CD4-positive, alpha-beta T cell treated with Interleukin-15 for 1 hour (primary cell): ENCODE measurements around the gene CCDC183.
"Not testable (repeated sequence)": the region's sequence is repeated elsewhere in the genome, so short reads cannot be mapped to it uniquely, and the experiment has no call there.

Experiments
- DNase-seq: peaks from one replicate; pipeline ENCODE4 v3.0.0-alpha.2; 2020

CCDC183 gene

DNA sequence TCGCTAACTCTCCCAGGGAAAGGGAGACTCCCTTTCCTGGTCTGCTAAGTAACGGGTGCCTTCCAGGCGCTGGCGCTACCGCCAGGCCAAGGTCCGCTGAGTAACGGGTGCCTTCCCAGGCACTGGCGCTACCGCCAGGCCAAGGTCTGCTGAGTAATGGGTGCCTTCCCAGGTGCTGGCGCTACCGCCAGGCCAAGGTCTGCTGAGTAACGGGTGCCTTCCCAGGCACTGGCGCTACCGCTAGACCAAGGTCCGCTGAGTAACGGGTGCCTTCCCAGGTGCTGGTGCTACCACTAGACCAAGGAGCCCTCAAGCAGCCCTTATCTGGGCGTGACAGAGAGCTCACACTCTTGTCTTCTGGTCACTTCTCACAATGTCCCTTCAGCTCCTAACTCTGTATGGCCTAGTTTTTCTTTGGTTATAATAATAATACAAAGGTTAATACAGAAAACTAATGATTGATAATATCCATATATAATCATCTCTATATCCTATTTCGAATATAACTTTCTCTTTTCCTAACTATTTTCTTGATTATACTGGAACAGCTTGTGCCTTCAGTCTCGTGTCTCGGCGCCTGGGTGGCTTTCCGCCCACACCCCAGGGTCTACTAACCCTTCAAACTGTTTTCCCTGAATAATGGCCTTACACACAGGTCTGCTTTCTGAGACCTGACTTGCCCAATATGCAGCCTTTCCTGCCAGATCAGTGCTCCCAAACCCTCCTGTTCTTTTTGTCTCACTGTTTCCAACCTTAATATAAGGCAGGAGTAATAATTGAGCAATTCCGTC is 10.4 kb upstream of the CCDC183 start:
- DNase-seq, result not testable (repeated sequence)

DNA sequence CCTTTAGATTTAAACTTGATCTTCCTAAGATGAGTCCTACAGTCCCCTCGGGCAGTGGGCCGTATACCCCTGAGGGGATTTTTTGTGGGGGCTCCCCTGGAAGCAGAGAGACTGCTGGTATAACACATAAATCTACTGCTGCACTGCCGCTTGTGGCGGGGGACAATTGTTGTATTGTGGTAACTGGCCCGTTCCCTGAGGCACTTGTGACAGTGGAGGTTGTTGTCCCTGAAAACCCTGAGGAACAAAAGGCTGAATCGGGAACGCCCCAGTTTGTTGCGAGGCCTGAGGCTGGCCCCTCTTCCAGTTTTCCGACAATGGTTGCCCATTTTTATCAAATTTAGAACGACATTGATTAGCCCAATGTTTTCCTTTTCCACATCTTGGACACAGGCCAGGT is 9.7 kb upstream of the CCDC183 start:
- DNase-seq, result no peak

DNA sequence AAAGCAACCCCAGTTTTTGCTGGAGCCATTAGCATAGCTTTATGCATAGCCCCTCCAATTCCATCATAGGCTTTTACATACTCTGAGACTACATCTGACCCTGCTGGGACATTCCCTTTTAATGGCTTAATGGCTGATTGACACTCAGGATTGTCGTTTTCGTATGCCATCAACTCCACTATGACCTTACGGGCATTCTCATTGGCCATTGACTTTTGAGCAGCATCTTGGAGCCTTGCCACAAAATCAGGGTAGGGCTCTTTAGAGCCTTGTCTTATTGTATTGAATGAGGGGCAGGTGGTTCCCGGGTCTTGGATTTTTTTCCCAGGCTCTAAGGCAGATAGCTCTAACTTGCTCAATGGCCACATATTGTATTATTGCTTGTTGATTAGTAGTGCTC is 9.2 kb upstream of the CCDC183 start:
- DNase-seq, result not testable (repeated sequence)

DNA sequence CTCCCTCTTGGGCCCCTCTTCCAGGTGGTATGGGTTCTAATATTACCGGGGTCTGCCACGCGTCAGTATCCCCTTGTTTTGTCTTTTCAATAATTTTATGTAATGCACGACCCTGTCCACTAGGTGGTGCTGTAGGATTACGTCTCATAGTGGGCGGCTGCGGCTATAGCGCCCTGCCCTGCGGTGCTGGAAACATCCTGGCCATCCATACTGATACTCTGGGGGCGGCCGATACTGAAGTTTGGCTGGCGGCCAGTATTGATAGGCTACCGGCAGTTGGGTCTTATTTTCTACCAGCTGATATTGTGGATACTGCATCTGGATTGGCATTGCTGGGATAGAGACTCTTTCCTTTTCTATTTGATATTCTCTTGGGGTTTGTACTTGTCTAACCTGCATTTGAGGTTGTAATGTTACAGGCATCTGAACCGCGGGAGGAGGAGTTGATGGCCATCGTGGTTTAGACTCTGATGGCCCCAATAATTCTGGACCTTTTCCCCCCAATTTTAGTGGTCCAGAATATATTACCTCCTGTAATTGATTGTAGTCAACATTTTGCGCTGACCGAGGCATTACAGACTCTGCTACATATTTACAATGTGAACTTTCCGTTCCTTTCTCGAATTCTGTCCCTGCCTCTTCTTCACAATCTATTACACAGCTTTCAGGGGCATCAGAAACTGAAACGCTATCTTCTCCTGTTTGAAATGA is 8.3 kb upstream of the CCDC183 start:
- DNase-seq, result peak; percentile 66

DNA sequence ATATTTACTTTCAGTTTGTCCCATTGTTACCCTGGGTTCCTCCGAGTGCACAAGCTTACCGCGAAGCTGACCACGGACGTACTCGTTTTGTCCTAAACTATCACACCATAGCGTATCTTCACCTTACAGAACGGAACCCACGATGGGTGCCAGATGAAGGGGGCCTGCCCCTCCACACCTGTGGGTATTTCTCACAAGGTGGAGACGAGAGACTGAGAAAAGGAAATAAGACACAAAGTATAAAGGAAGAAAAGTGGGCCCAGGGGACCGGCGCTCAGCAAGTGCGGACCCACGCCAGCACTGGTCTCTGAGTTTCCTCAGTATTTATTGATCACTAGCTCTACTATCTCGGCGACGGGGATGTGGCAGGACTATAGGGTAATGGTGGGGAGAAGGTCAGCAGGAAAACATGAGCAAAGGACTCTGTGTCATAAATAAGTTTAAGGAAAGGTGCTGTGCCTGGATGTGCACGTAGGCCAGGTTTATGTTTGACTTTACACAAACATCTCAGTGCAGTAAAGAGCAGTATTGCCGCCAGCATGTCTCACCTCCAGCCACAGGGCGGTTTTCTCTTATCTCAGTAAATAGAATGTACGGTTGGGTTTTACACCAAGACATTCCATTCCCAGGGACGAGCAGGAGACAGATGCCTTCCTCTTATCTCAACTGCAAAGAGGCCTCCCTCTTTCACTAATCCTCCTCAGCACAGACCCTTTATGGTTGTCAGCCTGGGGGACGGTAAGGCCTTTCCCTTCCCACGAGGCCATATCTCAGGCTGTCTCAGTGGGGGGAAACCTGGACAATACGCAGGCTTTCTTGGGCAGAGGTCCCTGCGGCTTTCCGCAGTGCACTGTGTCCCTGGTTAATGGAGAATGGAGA is 7.3 kb upstream of the CCDC183 start:
- not testable (repeated sequence) for DNase-seq

DNA sequence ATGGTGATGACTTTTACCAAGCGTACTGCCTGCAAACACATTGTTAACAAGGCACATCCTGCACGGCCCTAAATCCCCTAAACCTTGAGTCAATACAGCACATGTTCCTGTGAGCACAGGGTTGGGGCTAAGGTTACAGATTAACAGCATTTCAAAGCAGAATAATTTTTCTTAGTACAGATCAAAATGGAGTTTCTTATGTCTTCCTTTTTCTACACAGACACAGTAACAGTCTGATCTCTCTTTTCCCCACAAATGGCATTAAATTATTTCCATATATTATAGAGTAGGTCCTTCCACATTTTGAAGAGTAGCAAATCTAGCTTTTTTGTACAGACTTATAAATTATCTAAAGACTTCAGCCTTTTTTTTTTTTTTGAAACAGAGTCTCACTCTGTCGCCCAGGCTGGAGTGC is 6.6 kb upstream of the CCDC183 start:
- DNase-seq, result no peak

DNA sequence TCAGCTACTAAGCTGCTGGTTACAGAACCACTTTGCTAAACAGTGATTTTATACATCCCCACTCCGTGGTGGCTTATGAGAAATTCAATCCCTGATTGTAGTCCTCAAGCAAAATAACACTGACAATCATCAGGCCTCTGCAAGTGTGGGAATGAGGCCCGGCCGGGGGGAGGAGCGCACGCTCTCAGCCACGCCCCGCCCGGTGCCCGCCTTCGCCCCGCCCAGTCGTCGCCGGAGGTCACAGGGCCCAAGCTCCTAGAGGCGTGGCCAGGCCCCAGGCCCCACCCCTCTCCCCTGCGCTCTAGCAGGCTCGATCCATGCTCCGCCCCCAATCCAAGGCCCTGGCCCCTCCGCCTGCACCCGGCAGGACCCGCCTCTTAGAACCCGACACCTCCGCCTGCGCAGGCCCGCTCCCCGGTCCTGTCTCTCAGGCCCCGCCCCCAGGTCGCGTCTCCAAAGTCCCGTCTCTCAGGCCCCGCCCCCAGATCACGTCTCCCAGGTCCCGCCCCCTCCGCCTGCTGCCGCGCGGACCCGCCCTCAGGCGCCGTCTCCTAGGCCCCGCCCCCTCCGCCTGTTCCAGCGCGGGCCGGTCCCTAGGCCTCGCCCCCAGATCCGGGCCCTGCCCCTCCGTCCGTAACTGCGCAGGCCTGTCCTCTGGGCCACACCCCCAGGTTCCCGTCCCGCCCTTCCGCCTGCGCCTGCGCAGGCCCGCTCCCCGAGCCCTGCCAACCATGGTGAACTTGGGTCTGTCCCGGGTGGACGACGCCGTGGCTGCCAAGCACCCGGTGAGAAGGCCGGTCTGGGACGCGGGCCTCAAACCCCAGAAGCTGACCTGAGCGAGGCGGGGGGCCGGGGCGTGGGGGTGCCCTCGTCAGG is 5.3 kb upstream of the CCDC183 start, which contains the start of gene TMEM141:
TSS of gene TMEM141 (plus strand) at position 705 of the 876 bp plus-strand sequence. CDS start at position 732, 27 bp downstream.
- peak; percentile 100 for DNase-seq

DNA sequence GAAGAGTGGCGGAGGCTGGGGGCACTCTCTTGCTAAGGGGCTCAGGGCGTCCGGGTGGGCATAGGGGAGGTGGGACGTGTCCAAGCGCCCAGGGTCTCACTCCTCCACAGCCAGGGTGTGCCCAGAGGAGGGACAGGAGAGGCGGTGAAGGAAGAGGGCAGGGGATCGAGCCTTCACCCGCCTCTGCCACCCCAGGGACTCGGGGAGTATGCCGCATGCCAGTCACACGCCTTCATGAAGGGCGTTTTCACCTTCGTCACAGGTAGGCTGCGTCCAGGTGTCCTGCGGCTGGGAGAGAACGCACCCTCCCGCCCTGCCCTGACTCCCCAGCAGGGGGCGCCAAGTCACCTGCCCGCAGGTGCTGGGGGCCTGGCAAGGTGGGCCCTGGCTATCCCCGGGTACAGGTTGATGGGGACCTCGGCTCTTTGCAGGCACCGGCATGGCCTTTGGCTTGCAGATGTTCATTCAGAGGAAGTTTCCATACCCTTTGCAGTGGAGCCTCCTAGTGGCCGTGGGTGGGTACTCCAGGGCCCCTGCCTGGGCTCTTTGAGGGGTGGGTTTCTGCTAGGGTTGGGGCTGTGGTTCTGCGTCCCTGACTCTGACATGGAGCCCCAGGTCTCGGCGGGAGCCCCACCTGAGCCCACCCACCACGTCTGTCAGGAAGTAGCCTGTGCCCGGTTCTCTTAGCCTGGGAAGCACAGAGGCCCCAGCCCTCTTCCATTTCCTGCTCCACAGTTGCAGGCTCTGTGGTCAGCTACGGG is 4.4 kb upstream of the CCDC183 start:
- peak; percentile 76 for DNase-seq

DNA sequence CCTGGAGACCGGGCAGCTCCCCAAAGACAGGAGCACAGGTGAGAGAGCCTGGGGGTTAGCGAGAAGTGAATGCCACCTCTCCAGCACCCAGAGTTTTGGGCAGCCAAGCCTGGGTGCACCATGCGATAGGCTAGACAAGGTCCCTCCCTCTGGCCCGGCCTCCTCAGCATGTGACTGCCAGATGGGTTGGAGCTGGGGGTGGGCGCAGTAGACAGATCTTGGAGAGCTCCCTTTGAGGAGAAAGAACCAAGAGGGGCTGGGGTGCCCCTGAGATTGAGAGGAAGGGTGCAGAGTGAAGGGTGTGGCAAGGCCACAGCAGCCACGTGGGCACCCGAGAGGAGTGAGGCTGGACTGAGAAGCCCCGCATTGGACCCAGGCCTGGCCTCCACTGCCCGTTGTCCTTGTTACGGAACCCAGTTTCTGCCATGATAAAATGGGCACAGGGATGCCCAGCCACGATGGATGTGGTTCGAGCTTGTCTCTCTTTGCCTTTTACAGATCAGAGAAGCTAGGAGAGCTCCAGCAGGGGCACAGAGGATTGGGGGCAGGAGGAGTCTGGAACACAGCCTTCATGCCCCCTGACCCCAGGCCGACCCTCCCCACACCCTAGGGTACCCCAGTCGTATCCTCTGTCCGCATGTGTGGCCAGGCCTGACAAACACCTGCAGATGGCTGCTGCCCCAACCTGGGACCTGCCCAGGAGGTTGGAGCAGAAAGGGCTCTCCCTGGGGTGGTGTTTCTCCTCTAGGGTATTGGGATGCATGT is 3.6 kb upstream of the CCDC183 start:
- DNase-seq, result no peak

DNA sequence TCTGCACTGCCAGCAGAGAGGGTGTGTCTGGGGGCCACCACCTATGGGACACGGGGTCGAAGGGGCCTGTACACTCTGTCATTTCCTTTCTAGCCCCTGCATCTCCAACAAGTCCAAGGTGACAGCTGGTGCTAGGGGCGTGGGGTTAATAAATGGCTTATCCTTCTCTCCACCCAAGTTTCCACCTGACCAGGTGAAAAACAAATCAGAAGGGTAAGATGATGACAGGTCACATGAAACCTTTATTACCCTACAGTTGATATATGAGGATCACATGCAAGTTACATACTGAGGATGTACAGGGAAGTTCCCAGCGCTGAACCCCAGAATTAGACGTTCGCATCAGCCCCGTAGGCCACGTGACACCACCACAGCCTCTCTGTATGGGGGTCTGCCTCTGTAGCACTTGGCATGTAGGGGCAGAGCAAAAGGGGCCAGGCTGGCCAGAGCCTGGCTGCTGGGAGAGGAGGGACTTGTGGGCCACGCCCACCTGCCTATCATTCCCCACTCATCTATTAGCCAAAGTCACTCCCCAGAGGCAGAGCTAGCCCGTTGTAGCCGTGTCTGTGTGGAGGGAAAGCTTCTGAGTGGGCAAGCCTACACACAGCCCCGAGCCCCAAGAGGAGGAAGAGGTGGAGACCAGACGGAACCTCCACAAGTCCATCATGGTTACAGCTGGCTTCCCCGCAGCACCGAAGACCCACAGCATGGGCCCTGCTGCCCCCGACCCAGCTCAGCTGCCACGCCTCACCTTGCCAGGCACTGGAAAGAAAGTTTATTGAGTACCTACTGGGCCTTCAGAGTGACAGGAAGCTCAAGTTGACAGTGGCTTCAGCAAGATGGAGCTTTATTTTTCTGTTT is 2.8 kb upstream of the CCDC183 start:
- no peak for DNase-seq

DNA sequence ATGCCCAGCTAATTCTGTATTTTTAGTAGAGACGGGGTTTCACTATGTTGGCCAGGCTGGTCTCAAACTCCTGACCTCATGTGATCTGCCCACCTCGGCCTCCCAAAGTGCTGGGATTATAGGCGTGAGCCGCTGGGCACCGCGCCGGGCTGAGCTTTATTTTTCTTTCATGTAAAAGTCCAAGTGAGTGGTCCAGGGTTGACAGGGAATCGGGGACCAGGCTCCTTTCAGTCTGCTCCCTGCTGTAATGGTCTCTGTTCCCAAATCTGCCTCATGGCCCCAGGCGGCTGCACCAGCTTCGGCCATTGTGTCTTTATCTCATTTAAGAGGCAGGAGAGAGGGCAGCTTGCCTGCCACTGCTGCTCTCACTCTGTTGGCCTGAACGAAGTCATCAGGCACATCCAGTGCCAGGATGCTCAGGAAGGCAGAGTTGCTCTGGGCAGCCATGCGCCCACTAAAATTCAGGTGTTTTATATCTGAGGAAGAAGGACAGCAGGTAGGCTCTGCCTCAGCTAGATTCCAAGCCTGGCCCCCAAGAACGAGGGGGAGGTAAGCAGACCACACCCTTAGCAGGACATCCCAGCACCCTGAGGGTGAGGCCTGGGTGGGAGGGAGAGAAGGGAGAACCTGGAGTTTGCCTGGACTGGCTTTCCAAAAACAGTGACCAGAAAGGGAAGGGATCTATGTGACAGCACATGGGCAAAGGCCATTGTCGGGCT is 1.7 kb upstream of the CCDC183 start:
- DNase-seq, result no peak

DNA sequence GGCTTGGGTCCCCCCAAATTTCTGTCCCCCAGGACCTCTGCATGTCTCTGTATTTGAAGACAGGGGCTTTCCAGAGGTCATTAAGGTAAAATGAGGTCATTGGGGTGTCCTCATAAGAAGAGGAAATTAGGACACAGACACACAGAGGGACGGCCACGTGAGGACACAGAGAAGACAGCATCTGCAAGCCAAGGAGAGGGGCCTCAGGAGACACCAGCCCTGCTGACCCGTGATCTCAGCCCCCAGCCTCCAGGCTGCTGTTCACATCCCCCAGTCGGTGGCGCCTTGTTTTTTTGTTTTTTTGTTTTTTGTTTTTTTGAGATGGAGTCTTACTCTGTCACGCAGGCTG is 1.2 kb upstream of the CCDC183 start:
- no peak for DNase-seq

DNA sequence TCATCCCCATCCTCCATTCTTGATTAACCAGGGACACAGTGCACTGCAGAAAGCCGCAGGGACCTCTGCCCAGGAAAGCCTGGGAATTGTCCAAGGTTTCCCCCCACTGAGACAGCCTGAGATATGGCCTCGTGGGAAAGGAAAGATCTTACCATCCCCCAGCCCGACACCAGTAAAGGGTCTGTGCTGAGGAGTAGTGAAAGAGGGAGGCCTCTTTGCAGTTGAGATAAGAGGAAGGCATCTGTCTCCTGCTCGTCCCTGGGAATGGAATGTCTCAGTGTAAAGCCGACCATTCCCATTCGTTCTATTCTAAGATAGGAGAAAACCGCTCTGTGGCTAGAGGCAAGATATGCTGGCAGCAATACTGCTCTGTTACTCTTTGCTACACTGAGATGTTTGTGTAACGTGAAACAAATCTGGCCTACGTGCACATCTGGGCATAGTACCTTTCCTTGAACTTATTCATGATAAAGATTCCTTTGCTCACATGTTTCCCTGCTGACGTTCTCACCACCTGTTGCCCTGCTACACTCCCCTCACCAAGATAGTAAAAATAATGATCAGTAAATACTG is 723 bp downstream of the CCDC183 start:
- not testable (repeated sequence) for DNase-seq

DNA sequence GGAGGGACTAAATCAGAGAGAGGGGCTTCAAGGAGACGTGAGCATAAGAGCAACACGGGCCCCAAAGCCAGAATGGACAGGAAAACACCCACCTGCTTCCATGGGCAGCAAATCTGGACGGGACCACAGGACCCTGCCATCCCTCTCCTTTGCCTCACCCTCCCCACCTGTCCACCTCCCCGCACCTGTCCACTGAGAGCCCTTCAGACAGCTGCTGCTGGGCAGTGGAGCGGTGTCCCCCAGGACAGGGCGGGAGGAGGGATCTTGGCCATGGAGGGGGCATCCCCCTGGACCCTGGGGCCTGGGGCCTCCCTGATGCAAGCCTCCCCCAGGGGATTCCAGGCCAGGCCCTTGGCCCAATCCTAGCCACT is 2.6 kb downstream of the CCDC183 start:
- no peak for DNase-seq

DNA sequence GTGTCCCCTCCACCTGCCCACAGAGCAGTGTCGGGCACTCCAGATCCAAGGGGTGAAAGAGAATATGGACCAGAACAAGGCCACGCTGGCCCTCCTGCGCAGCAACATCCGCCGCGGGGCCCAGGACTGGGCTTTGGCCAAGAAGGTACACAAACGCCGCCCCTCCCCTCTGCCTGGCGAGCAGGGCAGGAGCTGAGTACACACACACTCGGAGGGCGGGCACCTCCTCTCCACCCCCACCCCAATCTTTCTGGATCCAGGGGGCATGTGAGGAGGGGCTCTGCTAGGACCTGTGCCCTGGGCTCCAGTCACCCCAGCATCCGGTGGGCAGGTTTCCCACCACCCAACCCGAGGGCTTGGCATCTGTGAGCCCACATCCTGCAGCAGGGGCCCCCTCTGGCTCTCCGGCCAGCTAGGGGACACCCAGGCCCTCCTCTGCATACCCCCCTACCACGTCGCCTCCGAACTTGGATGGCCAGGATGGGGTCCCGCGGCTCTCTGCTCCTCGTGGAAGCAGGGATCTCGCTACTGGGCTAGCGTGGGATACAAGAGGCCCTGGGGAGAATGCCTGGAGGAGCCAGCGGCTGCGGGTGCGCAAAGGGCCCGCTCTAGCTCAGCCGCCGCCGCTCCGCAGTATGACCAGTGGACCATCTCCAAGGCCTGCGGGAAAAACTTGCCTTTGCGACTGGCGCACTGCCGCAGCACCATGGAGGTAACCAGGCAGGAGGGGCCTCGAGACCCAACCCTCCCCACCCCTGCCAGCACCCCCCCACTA is 3.1 kb downstream of the CCDC183 start:
- DNase-seq, result no peak

DNA sequence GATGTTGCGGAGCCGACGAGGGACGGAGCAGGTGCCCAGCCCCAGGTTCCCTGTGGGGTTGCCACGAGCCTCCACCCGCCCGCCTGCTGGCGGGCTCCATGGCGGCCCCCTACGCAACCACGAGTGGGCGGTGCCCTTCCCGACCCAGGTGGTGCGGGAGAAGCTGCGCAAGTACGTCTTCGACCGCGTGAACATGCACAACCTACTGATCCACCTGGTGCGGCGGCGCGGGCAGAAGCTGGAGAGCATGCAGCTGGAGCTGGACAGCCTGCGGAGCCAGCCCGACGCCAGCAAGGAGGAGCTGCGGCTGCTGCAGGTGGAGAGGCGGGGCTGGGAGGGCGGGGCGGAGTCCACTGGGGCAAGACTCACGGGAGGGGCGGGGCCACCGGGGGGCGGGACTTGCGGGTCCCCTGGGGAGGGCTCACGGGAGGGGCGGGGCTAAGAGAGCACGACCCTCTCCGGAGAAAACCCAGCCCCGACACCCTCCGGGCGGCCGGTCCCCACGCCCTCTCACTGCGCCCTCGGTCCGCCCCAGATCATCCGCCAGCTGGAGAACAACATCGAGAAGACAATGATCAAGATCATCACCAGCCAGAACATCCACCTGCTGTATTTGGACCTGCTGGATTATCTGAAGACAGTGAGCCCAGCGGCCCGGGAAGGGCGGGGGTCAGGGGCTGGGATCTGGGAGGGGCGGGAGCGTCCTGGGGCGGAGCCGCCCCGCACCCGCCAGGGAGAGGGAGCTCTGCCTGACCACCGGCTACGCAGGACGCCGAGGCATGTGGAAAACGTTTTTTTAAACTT is 3.9 kb downstream of the CCDC183 start:
- peak; percentile 88 for DNase-seq

DNA sequence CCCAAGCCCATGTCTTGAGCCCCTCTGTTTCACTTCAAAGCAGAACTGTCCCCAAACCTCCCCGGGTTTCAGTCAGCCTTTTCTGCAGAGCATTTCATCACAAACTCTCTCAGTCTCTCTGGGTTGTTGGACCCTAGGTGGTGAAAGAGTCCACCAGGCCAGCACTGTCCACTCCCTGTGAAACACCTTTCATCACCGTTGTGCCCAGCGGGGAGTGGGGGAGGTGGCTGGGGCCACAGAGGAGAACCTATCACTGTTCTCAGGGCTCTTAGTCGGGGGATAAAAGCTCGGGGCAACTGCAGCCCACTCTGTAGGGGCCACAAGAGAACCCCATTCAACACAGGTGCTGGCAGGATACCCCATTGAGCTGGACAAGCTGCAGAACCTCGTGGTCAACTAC is 6.2 kb downstream of the CCDC183 start:
- no peak for DNase-seq
